C4-2B (cell line): ENCODE data around the gene IRX5.

Experiments used
- CTCF ChIP-seq: fragments of 450-650 bp; conservative IDR thresholded peaks from 2 replicates; pipeline ENCODE4 v1.5.1; 2017; ENCODE audit warnings: mild to moderate bottlenecking
- ZFX ChIP-seq: fragments of 450-650 bp; IDR thresholded peaks from 2 replicates; pipeline ENCODE4 v1.6.1; 2017

- TF ChIP-seq CTCF (no peak), ZFX (no peak)
Observed at GRCh38 chr16:54944002-54944401, 13.3 kb downstream of the IRX5 start.
